GM23338 (cell line): ENCODE measurements around the gene CDH4. TPM values are rescaled to one million over a fixed set of nuclear protein-coding genes. Genes with fewer than 3 reads are reported as not detected.

Source experiments
- ATAC-seq: fragments of 200-7000 bp; cut with Tn5 transposase; 3 replicates; pipeline ENCODE4 v1.9.1; 2020
- DNase-seq: peaks from one replicate; pipeline ENCODE4 v3.0.0-alpha.2; 2015; ENCODE audit warnings: low spot score
- H2AFZ ChIP-seq: fragments of 200-600 bp; sonication (generic); 2 replicates; pipeline ENCODE4 v1.8.0; 2016; ENCODE audit warnings: antibody characterized with exemption, mild to moderate bottlenecking, moderate library complexity
- H3F3A ChIP-seq: fragments of 200-600 bp; sonication (generic); replicated peaks from 2 replicates; pipeline ENCODE4 v1.8.0; 2017; ENCODE audit warnings: antibody characterized with exemption, mixed run types, low read depth
- H3K27ac ChIP-seq: fragments of 200-600 bp; sonication (generic); 2 replicates; pipeline ENCODE4 v1.6.1; 2016; ENCODE audit warnings: low read depth
- H3K27me3 ChIP-seq: fragments of 200-600 bp; sonication (generic); 2 replicates; pipeline ENCODE4 v1.8.0; 2016; ENCODE audit warnings: mild to moderate bottlenecking, mixed run types, moderate library complexity; ENCODE audit not compliant: insufficient read depth
- H3K36me3 ChIP-seq: fragments of 200-600 bp; sonication (generic); 2 replicates; pipeline ENCODE4 v1.8.0; 2016; ENCODE audit warnings: mild to moderate bottlenecking; ENCODE audit not compliant: insufficient read depth
- H3K4me1 ChIP-seq: fragments of 200-600 bp; sonication (generic); 2 replicates; pipeline ENCODE4 v1.8.0; 2016; ENCODE audit warnings: mild to moderate bottlenecking, moderate library complexity; ENCODE audit not compliant: insufficient read depth
- H3K4me2 ChIP-seq: fragments of 200-600 bp; sonication (generic); 2 replicates; pipeline ENCODE4 v1.7.1; 2017; ENCODE audit warnings: mixed run types
- H3K4me3 ChIP-seq: fragments of 200-600 bp; sonication (generic); 2 replicates; pipeline ENCODE4 v1.6.1; 2016; ENCODE audit warnings: mixed run types
- H3K79me2 ChIP-seq: fragments of 200-600 bp; sonication (generic); replicated peaks from 2 replicates; pipeline ENCODE4 v1.8.0; 2017; ENCODE audit warnings: mild to moderate bottlenecking; ENCODE audit not compliant: insufficient read depth
- H3K9me2 ChIP-seq: fragments of 200-600 bp; sonication (generic); 2 replicates; pipeline ENCODE4 v1.8.0; 2017; ENCODE audit not compliant: insufficient read depth
- H4K20me1 ChIP-seq: fragments of 200-600 bp; sonication (generic); replicated peaks from 2 replicates; pipeline ENCODE4 v1.8.0; 2017; ENCODE audit warnings: mild to moderate bottlenecking; ENCODE audit not compliant: insufficient read depth
- H3K27ac Mint-ChIP-seq: 2 replicates; pipeline ENCODE4 v1.8.0; 2020; ENCODE audit warnings: inconsistent platforms, mild to moderate bottlenecking, moderate library complexity, mixed read lengths
- H3K27me3 Mint-ChIP-seq: 3 replicates; pipeline ENCODE4 v1.8.0; 2022; ENCODE audit warnings: low read depth, mild to moderate bottlenecking, moderate library complexity, mixed read lengths, inconsistent platforms; ENCODE audit not compliant: insufficient read depth, poor library complexity
- H3K36me3 Mint-ChIP-seq: 3 replicates; pipeline ENCODE4 v1.8.0; 2021; ENCODE audit warnings: low read depth, mild to moderate bottlenecking, inconsistent platforms, moderate library complexity, mixed read lengths
- H3K4me1 Mint-ChIP-seq: 3 replicates; pipeline ENCODE4 v1.8.0; 2020; ENCODE audit warnings: mild to moderate bottlenecking, inconsistent platforms, mixed read lengths
- H3K4me3 Mint-ChIP-seq: 3 replicates; pipeline ENCODE4 v1.8.0; 2021; ENCODE audit warnings: moderate library complexity, mild to moderate bottlenecking, inconsistent platforms, mixed read lengths
- H3K9me3 Mint-ChIP-seq: 3 replicates; pipeline ENCODE4 v1.8.0; 2020; ENCODE audit warnings: moderate library complexity, mild to moderate bottlenecking, inconsistent platforms, mixed read lengths
- CREB1 ChIP-seq: fragments of 250-450 bp; sonication (Bioruptor Pico); IDR thresholded peaks from 2 replicates; pipeline ENCODE4 v1.5.0; 2020; ENCODE audit warnings: low read depth, mild to moderate bottlenecking, moderate library complexity
- ETS1 ChIP-seq: IDR thresholded peaks from 2 replicates; pipeline ENCODE4 v1.6.1; 2016; ENCODE audit warnings: antibody characterized with exemption
- EZH2 ChIP-seq: fragments of 200-600 bp; sonication (generic); IDR thresholded peaks from one replicate; pipeline ENCODE4 v1.8.0; 2017; ENCODE audit warnings: antibody characterized with exemption, mild to moderate bottlenecking, low read depth; ENCODE audit not compliant: unreplicated experiment
- EZH2phosphoT487 ChIP-seq: fragments of 200-600 bp; sonication (generic); IDR thresholded peaks from one replicate; pipeline ENCODE4 v1.8.1; 2018; ENCODE audit warnings: antibody characterized with exemption; ENCODE audit not compliant: unreplicated experiment
- JUNB ChIP-seq: IDR thresholded peaks from one replicate; pipeline ENCODE4 v1.6.1; 2016; ENCODE audit warnings: antibody characterized with exemption; ENCODE audit not compliant: unreplicated experiment
- NANOG ChIP-seq: IDR thresholded peaks from 2 replicates; pipeline ENCODE4 v1.6.1; 2016; ENCODE audit warnings: antibody characterized with exemption, borderline replicate concordance
- POLR2AphosphoS5 ChIP-seq: IDR thresholded peaks from 2 replicates; pipeline ENCODE4 v1.6.1; 2016; ENCODE audit warnings: antibody characterized with exemption, low read depth
- STAT1 ChIP-seq: IDR thresholded peaks from one replicate; pipeline ENCODE4 v1.6.1; 2016; ENCODE audit warnings: antibody characterized with exemption; ENCODE audit not compliant: unreplicated experiment
- ZNF114 ChIP-seq: fragments of 250-450 bp; sonication (Bioruptor Pico); IDR thresholded peaks from 2 replicates; pipeline ENCODE4 v1.5.0; 2020; ENCODE audit warnings: mild to moderate bottlenecking, moderate library complexity
- ZNF331 ChIP-seq: fragments of 250-450 bp; sonication (Bioruptor Pico); IDR thresholded peaks from 2 replicates; pipeline ENCODE4 v1.5.0; 2020; ENCODE audit warnings: low read depth, mild to moderate bottlenecking, moderate library complexity
- ZNF462 ChIP-seq: fragments of 250-450 bp; sonication (Bioruptor Pico); IDR thresholded peaks from 2 replicates; pipeline ENCODE4 v1.5.0; 2020; ENCODE audit warnings: mild to moderate bottlenecking, moderate library complexity
- polyA plus RNA-seq: library from polyadenylated mRNA; unstranded; fragments of >200 nt; fragmentation: Nextera tagmentation; extraction: Ambion mirVana; gene quantifications from 2 replicates; pipeline ENCODE4 v1.2.1, GENCODE V29; 2016
- total RNA-seq: library from RNA; depleted of rRNA; stranded (reverse); fragments of >200 nt; shearing (Covaris generic); gene quantifications from 2 replicates; pipeline ENCODE4 v1.2.3, GENCODE V29; 2014
- TF ChIP-seq, protein P1 (sequence below), 2 experiments: fragments of 200-600 bp in 1 of 2; sonication (generic) in 1 of 2; conservative IDR thresholded peaks; 2 replicates each; pipeline versions ENCODE4 v1.5.1 to v1.6.1; 2016 to 2017; ENCODE audit warnings: antibody characterized with exemption in 2 of 2, low read depth in 2 of 2, mild to moderate bottlenecking in 2 of 2, moderate library complexity in 1 of 2

The CDH4 gene
- total and polyA plus RNA-seq, 2 experiments from 2014 or later, result 1.2 to 4.2 TPM

- H3K36me3 ChIP-seq, result no peaks in the 10 kb centered on the region
- peaks cover 4% of the 10 kb centered on the region for H3K27me3 Mint-ChIP-seq
- H3K9me3 Mint-ChIP-seq, result no peaks in the 10 kb centered on the region; the same call in 1 of the 3 replicates
- no peak for TF ChIP-seq EZH2phosphoT487
- no peak for TF ChIP-seq ZNF114
- no peak for TF ChIP-seq EZH2
- TF ChIP-seq NANOG, result no peak
- TF ChIP-seq CREB1 (CRISPR knock-in tag), result no peak
- TF ChIP-seq ZNF462 (CRISPR knock-in tag), result no peak
- TF ChIP-seq STAT1, result no peak
- no peak for TF ChIP-seq JUNB
- TF ChIP-seq, protein P1, sequence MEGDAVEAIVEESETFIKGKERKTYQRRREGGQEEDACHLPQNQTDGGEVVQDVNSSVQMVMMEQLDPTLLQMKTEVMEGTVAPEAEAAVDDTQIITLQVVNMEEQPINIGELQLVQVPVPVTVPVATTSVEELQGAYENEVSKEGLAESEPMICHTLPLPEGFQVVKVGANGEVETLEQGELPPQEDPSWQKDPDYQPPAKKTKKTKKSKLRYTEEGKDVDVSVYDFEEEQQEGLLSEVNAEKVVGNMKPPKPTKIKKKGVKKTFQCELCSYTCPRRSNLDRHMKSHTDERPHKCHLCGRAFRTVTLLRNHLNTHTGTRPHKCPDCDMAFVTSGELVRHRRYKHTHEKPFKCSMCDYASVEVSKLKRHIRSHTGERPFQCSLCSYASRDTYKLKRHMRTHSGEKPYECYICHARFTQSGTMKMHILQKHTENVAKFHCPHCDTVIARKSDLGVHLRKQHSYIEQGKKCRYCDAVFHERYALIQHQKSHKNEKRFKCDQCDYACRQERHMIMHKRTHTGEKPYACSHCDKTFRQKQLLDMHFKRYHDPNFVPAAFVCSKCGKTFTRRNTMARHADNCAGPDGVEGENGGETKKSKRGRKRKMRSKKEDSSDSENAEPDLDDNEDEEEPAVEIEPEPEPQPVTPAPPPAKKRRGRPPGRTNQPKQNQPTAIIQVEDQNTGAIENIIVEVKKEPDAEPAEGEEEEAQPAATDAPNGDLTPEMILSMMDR (conservative IDR thresholded peaks at IDR 0.05; ENCODE audit: low read depth in 2 of 2), result no peak
- TF ChIP-seq POLR2AphosphoS5, result no peak
- TF ChIP-seq ETS1, result no peak
- TF ChIP-seq ZNF331 (CRISPR knock-in tag), result no peak
- peaks cover 11% of the 10 kb centered on the region for H3K4me1 Mint-ChIP-seq
- no peak overlapping the region for H3K27ac ChIP-seq
- H3K4me3 ChIP-seq, result no peak overlapping the region
- H3K36me3 Mint-ChIP-seq, result no peaks in the 10 kb centered on the region; the same call in 2 of the 3 replicates
- no peak for DNase-seq
- H3K27me3 ChIP-seq, result no peaks in the 10 kb centered on the region
- H3K79me2 ChIP-seq, result no peaks in the 10 kb centered on the region
- H3F3A ChIP-seq, result no peaks in the 10 kb centered on the region
- no peak for ATAC-seq
- no peak overlapping the region for H2AFZ ChIP-seq
- no peaks in the 10 kb centered on the region for H3K9me2 ChIP-seq
- no peaks in the 10 kb centered on the region; the same call in 1 of the 2 replicates for H4K20me1 ChIP-seq
- H3K27ac Mint-ChIP-seq, result no peak overlapping the region
- no peaks in the 10 kb centered on the region for H3K4me1 ChIP-seq
- H3K4me2 ChIP-seq, result no peak overlapping the region
- H3K4me3 Mint-ChIP-seq, result no peak overlapping the region; the same call in 2 of the 3 replicates
Measured at GRCh38 chr20:61290721-61291120, 38.7 kb downstream of the CDH4 start.
